ENCODE data around the gene SLC39A11.

SLC39A11 gene

DNA sequence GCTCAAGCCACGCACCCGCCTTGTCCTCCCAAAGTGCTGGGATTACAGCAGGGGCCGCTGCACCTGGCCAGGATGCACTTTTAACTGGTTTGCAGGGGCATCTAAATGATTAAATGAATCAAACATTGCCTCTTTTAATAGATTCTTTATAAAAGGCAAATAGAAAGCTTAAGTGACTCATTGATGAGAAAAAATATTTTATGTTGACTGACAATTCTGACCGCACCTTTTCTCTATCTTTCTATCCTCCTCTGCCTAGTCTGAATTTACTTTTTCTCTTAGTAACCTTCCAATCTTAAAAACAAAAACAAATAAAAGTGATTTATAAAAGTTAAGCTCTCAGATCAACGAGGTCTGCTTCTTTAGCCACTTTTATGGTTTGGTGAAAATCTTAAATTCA is 35.3 kb downstream of the SLC39A11 start:
- Histone ChIP-seq H3K27me3 (replicated peaks; ENCODE audit: insufficient read depth, low read length) (no peaks in the 10 kb centered on the region), H3K4me3 (ENCODE audit: low read length) (no peak overlapping the region), H3K9me2 (replicated peaks; ENCODE audit: insufficient read depth, low read length) (no peaks in the 10 kb centered on the region), H3K4me1 (ENCODE audit: low read length) (no peaks in the 10 kb centered on the region), H2AFZ (ENCODE audit: low read length) (no peak overlapping the region), H3K79me2 (ENCODE audit: low read length) (no peaks in the 10 kb centered on the region), H4K20me1 (ENCODE audit: insufficient read depth, low read length) (no peaks in the 10 kb centered on the region), H3K27ac (ENCODE audit: low read length) (no peak overlapping the region), H3F3A (ENCODE audit: insufficient read depth, low read length) (no peaks in the 10 kb centered on the region), H3K9ac (ENCODE audit: low read length) (no peak overlapping the region), H3K4me2 (ENCODE audit: low read depth, low read length) (no peak overlapping the region), H3K36me3 (replicated peaks; ENCODE audit: insufficient read depth, low read length) (no peaks in the 10 kb centered on the region), H3K9me3 (replicated peaks; ENCODE audit: insufficient read depth, low read length) (no peaks in the 10 kb centered on the region)
- TF ChIP-seq, protein P1, sequence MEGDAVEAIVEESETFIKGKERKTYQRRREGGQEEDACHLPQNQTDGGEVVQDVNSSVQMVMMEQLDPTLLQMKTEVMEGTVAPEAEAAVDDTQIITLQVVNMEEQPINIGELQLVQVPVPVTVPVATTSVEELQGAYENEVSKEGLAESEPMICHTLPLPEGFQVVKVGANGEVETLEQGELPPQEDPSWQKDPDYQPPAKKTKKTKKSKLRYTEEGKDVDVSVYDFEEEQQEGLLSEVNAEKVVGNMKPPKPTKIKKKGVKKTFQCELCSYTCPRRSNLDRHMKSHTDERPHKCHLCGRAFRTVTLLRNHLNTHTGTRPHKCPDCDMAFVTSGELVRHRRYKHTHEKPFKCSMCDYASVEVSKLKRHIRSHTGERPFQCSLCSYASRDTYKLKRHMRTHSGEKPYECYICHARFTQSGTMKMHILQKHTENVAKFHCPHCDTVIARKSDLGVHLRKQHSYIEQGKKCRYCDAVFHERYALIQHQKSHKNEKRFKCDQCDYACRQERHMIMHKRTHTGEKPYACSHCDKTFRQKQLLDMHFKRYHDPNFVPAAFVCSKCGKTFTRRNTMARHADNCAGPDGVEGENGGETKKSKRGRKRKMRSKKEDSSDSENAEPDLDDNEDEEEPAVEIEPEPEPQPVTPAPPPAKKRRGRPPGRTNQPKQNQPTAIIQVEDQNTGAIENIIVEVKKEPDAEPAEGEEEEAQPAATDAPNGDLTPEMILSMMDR (IDR thresholded peaks at IDR 0.05; ENCODE audit: low read length), result no peak
- TF ChIP-seq EZH2phosphoT487 (IDR thresholded peaks at IDR 0.05; ENCODE audit: low read length) (no peak), EZH2 (optimal IDR thresholded peaks at IDR 0.05; ENCODE audit: low read depth, low read length) (no peak)
- no peak for DNase-seq

DNA sequence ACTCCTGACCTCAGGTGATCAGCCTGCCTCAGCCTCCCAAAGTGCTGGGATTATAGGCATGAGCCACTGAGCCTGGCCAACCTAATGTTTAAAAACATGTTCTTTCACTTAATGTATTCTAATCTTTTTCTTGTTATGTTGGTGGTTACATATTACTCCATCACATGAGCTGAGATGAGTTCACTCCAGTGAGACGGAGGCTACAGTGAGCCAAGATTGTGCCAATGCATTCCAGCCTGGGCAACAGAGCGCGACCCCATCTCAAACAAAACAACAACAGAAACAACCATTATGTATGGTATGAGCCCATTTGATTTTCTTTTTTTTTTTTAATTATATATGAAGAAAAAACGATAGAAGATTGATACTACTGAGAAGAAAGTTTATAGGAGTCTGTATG is 39.6 kb downstream of the SLC39A11 start:
- Histone ChIP-seq H3K4me3 (ENCODE audit: low read length) (no peak overlapping the region), H2AFZ (ENCODE audit: low read length) (no peak overlapping the region), H3K79me2 (ENCODE audit: low read length) (no peaks in the 10 kb centered on the region), H4K20me1 (ENCODE audit: insufficient read depth, low read length) (no peaks in the 10 kb centered on the region), H3F3A (ENCODE audit: insufficient read depth, low read length) (no peaks in the 10 kb centered on the region), H3K27me3 (replicated peaks; ENCODE audit: insufficient read depth, low read length) (no peaks in the 10 kb centered on the region), H3K4me1 (ENCODE audit: low read length) (no peaks in the 10 kb centered on the region), H3K9me2 (replicated peaks; ENCODE audit: insufficient read depth, low read length) (no peaks in the 10 kb centered on the region), H3K9me3 (replicated peaks; ENCODE audit: insufficient read depth, low read length) (no peaks in the 10 kb centered on the region), H3K36me3 (replicated peaks; ENCODE audit: insufficient read depth, low read length) (no peaks in the 10 kb centered on the region), H3K4me2 (ENCODE audit: low read depth, low read length) (no peak overlapping the region), H3K9ac (ENCODE audit: low read length) (no peak overlapping the region), H3K27ac (ENCODE audit: low read length) (no peak overlapping the region)
- DNase-seq, result no peak
- TF ChIP-seq, protein P1 (IDR thresholded peaks at IDR 0.05; ENCODE audit: low read length), result no peak

DNA sequence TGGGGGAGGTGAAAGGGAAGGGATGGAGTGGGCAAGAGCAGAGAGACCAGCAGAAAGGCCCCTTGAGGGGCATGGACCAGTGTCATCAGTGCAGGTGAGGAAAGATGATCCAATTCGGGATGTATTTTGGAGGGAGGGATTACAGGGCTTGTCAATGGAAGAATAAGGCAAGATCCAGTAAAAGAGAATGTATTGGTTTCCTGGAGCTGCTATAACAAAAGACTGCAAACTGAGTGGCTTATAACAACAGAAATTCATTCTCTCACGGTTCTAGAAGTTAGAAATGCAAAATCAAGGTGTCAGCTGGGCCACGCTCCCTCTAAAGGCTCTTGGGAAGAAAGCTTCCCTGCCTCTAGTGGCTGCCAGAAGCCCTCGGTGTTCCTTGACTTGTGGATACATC is 41.7 kb downstream of the SLC39A11 start:
- H4K20me1 ChIP-seq (ENCODE audit: insufficient read depth, low read length), result no peaks in the 10 kb centered on the region
- DNase-seq, result no peak
- H3K36me3 ChIP-seq (replicated peaks; ENCODE audit: insufficient read depth, low read length), result no peaks in the 10 kb centered on the region
- H3K4me1 ChIP-seq (ENCODE audit: low read length), result no peaks in the 10 kb centered on the region
- no peaks in the 10 kb centered on the region for H3K27me3 ChIP-seq (replicated peaks; ENCODE audit: insufficient read depth, low read length)
- TF ChIP-seq EZH2phosphoT487 (IDR thresholded peaks at IDR 0.05; ENCODE audit: low read length), result no peak
- no peak for TF ChIP-seq EZH2 (optimal IDR thresholded peaks at IDR 0.05; ENCODE audit: low read depth, low read length)
- TF ChIP-seq, protein P1 (IDR thresholded peaks at IDR 0.05; ENCODE audit: low read length), result no peak
- H3K4me2 ChIP-seq (ENCODE audit: low read depth, low read length), result no peak overlapping the region
- H3K9me2 ChIP-seq (replicated peaks; ENCODE audit: insufficient read depth, low read length), result no peaks in the 10 kb centered on the region
- H3K9me3 ChIP-seq (replicated peaks; ENCODE audit: insufficient read depth, low read length), result no peaks in the 10 kb centered on the region
- no peak overlapping the region for H2AFZ ChIP-seq (ENCODE audit: low read length)
- H3K79me2 ChIP-seq (ENCODE audit: low read length), result no peaks in the 10 kb centered on the region
- no peak overlapping the region for H3K9ac ChIP-seq (ENCODE audit: low read length)
- no peak overlapping the region for H3K27ac ChIP-seq (ENCODE audit: low read length)
- H3K4me3 ChIP-seq (ENCODE audit: low read length), result no peak overlapping the region
- no peaks in the 10 kb centered on the region for H3F3A ChIP-seq (ENCODE audit: insufficient read depth, low read length)

Measured in MM.1S (cell line).